BJ (cell line): ENCODE results near the gene RASL10B. TPM values are rescaled to one million over a fixed set of nuclear protein-coding genes. Genes with fewer than 3 reads are reported as not detected.

Source experiments
- CTCF ChIA-PET: fragments of 350-600 bp; formaldehyde crosslinking; extraction: SDS; loops from one replicate; lab custom pipeline; 2021; ENCODE audit warnings: antibody characterized with exemption, inconsistent platforms; lab: Yijun Ruan, JAX
- POLR2A ChIA-PET: fragments of 300-600 bp; sonication (Branson Sonifier 250); formaldehyde crosslinking; extraction: SDS; loops from one replicate; lab custom pipeline; 2021; ENCODE audit warnings: antibody characterized with exemption; lab: Charles Lee
- DNase-seq: peaks from one replicate; pipeline ENCODE4 v3.0.0-alpha.2; 2011; ENCODE audit warnings: low read depth
- H3K27me3 ChIP-seq: 2 replicates; pipeline ENCODE4 v1.6.0; 2011; ENCODE audit warnings: low read length; ENCODE audit not compliant: control insufficient read depth, insufficient read depth
- H3K36me3 ChIP-seq: 2 replicates; pipeline ENCODE4 v1.5.1; 2011; ENCODE audit warnings: low read length; ENCODE audit not compliant: control insufficient read depth, insufficient read depth
- H3K4me3 ChIP-seq: 2 replicates; pipeline ENCODE4 v1.5.1; 2011; ENCODE audit warnings: low read depth, mild to moderate bottlenecking, control low read depth, low read length
- CTCF ChIP-seq: IDR thresholded peaks from 2 replicates; pipeline ENCODE4 v1.5.1; 2011; ENCODE audit warnings: low read depth, mild to moderate bottlenecking, control low read depth, inconsistent platforms, low read length, moderate library complexity; ENCODE audit not compliant: insufficient read depth
- polyA plus RNA-seq: library from polyadenylated mRNA; depleted of rRNA; stranded (reverse); fragments of >200 nt; gene quantifications from 2 replicates; pipeline ENCODE4 v1.2.3, GENCODE V29; 2011

The RASL10B gene
- polyA plus RNA-seq, 1 experiment: 4.5 TPM

- no peak for DNase-seq
- Histone ChIP-seq H3K36me3 (no peaks in the 10 kb centered on the region), H3K4me3 (no peak overlapping the region), H3K27me3 (peaks cover 34% of the 10 kb centered on the region)
- no peak for TF ChIP-seq CTCF
- ChIA-PET POLR2A (no interaction called here), CTCF (interaction anchor here (0.9 to 11.0 kb wide), 3 partner anchors 9 to 34 kb away, joined by 3 to 115 read pairs (median 5); no protein-coding TSS in a partner anchor)
Observed at GRCh38 chr17:35773679-35774425, 42.4 kb downstream of the RASL10B start.

GRCh38 chr17:35774499-35774898 lies 43.1 kb downstream of the RASL10B start:
- ChIA-PET POLR2A (no interaction called here), CTCF (interaction anchor here (0.9 to 11.0 kb wide), 4 partner anchors 8 to 34 kb away, joined by 3 to 115 read pairs (median 4); no protein-coding TSS in a partner anchor)
- DNase-seq: no peak
- Histone ChIP-seq H3K27me3 (peaks cover 37% of the 10 kb centered on the region), H3K4me3 (no peak overlapping the region), H3K36me3 (no peaks in the 10 kb centered on the region)
- TF ChIP-seq CTCF: no peak

- no peak for DNase-seq
- ChIA-PET CTCF (interaction anchor here (0.9 to 11.0 kb wide), 5 partner anchors 8 to 33 kb away, joined by 3 to 115 read pairs (median 5); no protein-coding TSS in a partner anchor), POLR2A (no interaction called here)
- Histone ChIP-seq H3K4me3 (no peak overlapping the region), H3K27me3 (peaks cover 39% of the 10 kb centered on the region), H3K36me3 (no peaks in the 10 kb centered on the region)
- TF ChIP-seq CTCF: no peak
Observed at GRCh38 chr17:35775039-35775438, 43.6 kb downstream of the RASL10B start.

- ChIA-PET POLR2A (no interaction called here), CTCF (interaction anchor here (1.1 to 11.0 kb wide), 4 partner anchors 11 to 30 kb away, joined by 3 to 115 read pairs (median 8); no protein-coding TSS in a partner anchor)
- DNase-seq: no peak
- Histone ChIP-seq H3K27me3 (peaks cover 39% of the 10 kb centered on the region), H3K36me3 (no peaks in the 10 kb centered on the region), H3K4me3 (no peak overlapping the region)
- TF ChIP-seq CTCF: no peak
Observed at GRCh38 chr17:35775583-35775982, 44.1 kb downstream of the RASL10B start.

- CTCF ChIA-PET: interaction anchor here (1.0 to 11.0 kb wide), 3 partner anchors 8 to 27 kb away, joined by 3 to 115 read pairs (median 11); no protein-coding TSS in a partner anchor
- DNase-seq: no peak
- peaks cover 39% of the 10 kb centered on the region for H3K27me3 ChIP-seq
- POLR2A ChIA-PET: no interaction called here
- H3K4me3 ChIP-seq: no peak overlapping the region
- no peak for TF ChIP-seq CTCF
- no peaks in the 10 kb centered on the region for H3K36me3 ChIP-seq
Observed at GRCh38 chr17:35778641-35779196, 47.3 kb downstream of the RASL10B start.
